Caco-2 (cell line): Measurements from ENCODE around the gene AMFR. TPM values are rescaled to one million over a fixed set of nuclear protein-coding genes. Genes with fewer than 3 reads are reported as not detected.

ENCODE experiments used
- BruUV-seq: library from RNA; stranded (reverse); fragments of 400-500 nt; replicated peaks from 2 replicates; lab custom pipeline; 2021; lab: Mats Ljungman, UMichigan
- CTCF ChIA-PET: fragments of 300-600 bp; sonication (Branson Sonifier 250); formaldehyde crosslinking; loops from one replicate; lab custom pipeline; 2022; ENCODE audit warnings: antibody characterized with exemption; lab: Charles Lee
- POLR2A ChIA-PET: fragments of 300-600 bp; sonication (Branson Sonifier 250); formaldehyde crosslinking; loops from one replicate; lab custom pipeline; 2022; ENCODE audit warnings: antibody characterized with exemption; lab: Charles Lee
- DNase-seq, 2 experiments: peaks; one replicate each; pipeline versions ENCODE4 v3.0.0 to v3.0.0-alpha.2; 2020 to 2022
- H3K27me3 ChIP-seq: replicated peaks from 2 replicates; pipeline ENCODE4 v1.6.0; 2011; ENCODE audit warnings: low read length; ENCODE audit not compliant: control insufficient read depth, insufficient read depth
- H3K36me3 ChIP-seq: 2 replicates; pipeline ENCODE4 v1.5.1; 2011; ENCODE audit warnings: low read length; ENCODE audit not compliant: control insufficient read depth, insufficient read depth
- H3K4me1 ChIP-seq: fragments of 250-450 bp; sonication (Bioruptor Pico); 2 replicates; pipeline ENCODE4 v1.5.1; 2020; ENCODE audit warnings: mild to moderate bottlenecking
- H3K4me3 ChIP-seq: 2 replicates; pipeline ENCODE4 v1.5.1; 2011; ENCODE audit warnings: low read depth, mild to moderate bottlenecking, control low read depth, low read length
- H3K9me3 ChIP-seq: fragments of 250-450 bp; sonication (Bioruptor Pico); 2 replicates; pipeline ENCODE4 v1.5.1; 2020; ENCODE audit warnings: mild to moderate bottlenecking, moderate library complexity
- H3K27ac Mint-ChIP-seq: one replicate; pipeline ENCODE4 v1.8.0; 2022; ENCODE audit warnings: mixed read lengths; ENCODE audit not compliant: unreplicated experiment
- H3K27me3 Mint-ChIP-seq: one replicate; pipeline ENCODE4 v1.8.0; 2022; ENCODE audit warnings: mixed read lengths; ENCODE audit not compliant: insufficient read depth, unreplicated experiment
- H3K36me3 Mint-ChIP-seq: one replicate; pipeline ENCODE4 v1.8.0; 2022; ENCODE audit warnings: mild to moderate bottlenecking, mixed read lengths; ENCODE audit not compliant: insufficient read depth, unreplicated experiment
- H3K4me1 Mint-ChIP-seq: one replicate; pipeline ENCODE4 v1.8.0; 2022; ENCODE audit warnings: low read depth, mixed read lengths; ENCODE audit not compliant: unreplicated experiment
- H3K4me3 Mint-ChIP-seq: one replicate; pipeline ENCODE4 v1.8.0; 2022; ENCODE audit warnings: mild to moderate bottlenecking, moderate library complexity, mixed read lengths; ENCODE audit not compliant: unreplicated experiment
- H3K9me3 Mint-ChIP-seq: one replicate; pipeline ENCODE4 v1.8.0; 2022; ENCODE audit warnings: mixed read lengths; ENCODE audit not compliant: unreplicated experiment
- CTCF ChIP-seq, 2 experiments: fragments of 200-600 bp in 1 of 2; IDR thresholded peaks; 1 replicate in 1 of 2; 2 replicates in 1 of 2; pipeline versions ENCODE4 v1.5.1 to v1.8.0; 2011 to 2022; ENCODE audit warnings: antibody characterized with exemption in 1 of 2, control low read depth in 1 of 2, inconsistent platforms in 1 of 2, low read depth in 1 of 2, low read length in 1 of 2, mild to moderate bottlenecking in 1 of 2, moderate library complexity in 1 of 2; ENCODE audit not compliant: insufficient read depth in 1 of 2, severe bottlenecking in 1 of 2, unreplicated experiment in 1 of 2
- intact Hi-C: fragments of 100-400 bp; cut with micrococcal nuclease; formaldehyde crosslinking; loops from one replicate; pipeline ENCODE4 v1.10.0; 2022; ENCODE audit not compliant: unreplicated experiment
- total RNA-seq: library from RNA; stranded (reverse); gene quantifications from 2 replicates; pipeline ENCODE4 v1.2.3, GENCODE V29; 2022

The AMFR gene
- total RNA-seq, 1 experiment from 2014 or later = 106 TPM

DNA sequence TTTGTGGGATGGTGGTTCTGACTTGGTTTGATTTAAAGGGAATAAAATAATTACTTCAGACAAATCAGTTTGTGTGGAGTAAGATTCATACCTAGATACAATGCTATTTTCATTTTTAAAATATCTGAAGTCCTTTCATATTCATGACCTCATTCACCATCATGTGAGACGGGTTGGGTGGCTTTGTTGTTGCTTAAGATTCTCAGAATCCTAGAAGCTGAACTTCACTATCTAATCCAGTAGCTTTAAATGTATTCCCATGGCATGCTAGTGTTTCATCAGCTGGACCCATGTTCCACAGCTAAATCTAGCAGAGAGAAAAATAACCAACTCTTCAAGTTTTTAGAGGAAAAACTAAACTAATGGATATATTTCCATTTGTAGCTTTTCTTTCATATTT is 2.7 kb upstream of the AMFR start:
- Histone ChIP-seq H3K9me3 (no peaks in the 10 kb centered on the region), H3K36me3 (no peaks in the 10 kb centered on the region; the same call in 1 of the 2 replicates), H3K4me1 (peaks cover 20% of the 10 kb centered on the region), H3K27me3 (no peaks in the 10 kb centered on the region), H3K4me3 (no peak overlapping the region)
- Mint-ChIP-seq H3K4me3 (no peak overlapping the region), H3K36me3 (peaks cover 31% of the 10 kb centered on the region), H3K27me3 (no peaks in the 10 kb centered on the region), H3K4me1 (peaks cover 7% of the 10 kb centered on the region), H3K9me3 (no peaks in the 10 kb centered on the region), H3K27ac (no peak overlapping the region)
- no TSS peak for BruUV-seq
- ChIA-PET POLR2A (no interaction called here), CTCF (no interaction called here)
- no peak for TF ChIP-seq CTCF (IDR thresholded peaks at IDR 0.05; ENCODE audit: insufficient read depth in 1 of 2, low read depth in 1 of 2, low read length in 1 of 2, severe bottlenecking in 1 of 2, unreplicated experiment in 1 of 2)
- intact Hi-C loops = no loop called here
- DNase-seq = no peak

DNA sequence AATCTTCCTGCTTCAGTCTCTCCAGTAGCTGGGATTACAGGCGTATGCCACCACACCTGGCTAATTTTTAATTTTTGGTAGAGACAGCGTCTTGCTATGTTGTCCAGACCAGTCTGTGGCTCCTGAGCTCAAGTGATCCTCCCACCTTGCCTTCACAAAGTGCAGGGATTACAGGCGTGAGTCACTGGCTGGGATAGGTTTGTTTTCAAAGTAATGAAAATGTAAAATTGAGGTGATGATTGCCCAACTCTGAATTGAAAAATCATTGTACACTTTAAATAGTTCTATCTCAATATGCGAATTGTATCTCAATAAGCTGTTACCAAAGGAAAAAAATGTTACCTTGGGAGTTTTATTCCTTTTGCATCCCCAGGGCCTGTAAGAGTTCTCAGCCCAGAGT is 1.2 kb upstream of the AMFR start:
- Histone ChIP-seq H3K4me1 (peaks cover 25% of the 10 kb centered on the region), H3K4me3 (no peak overlapping the region), H3K9me3 (no peaks in the 10 kb centered on the region), H3K27me3 (no peaks in the 10 kb centered on the region), H3K36me3 (no peaks in the 10 kb centered on the region; the same call in 1 of the 2 replicates)
- no peak overlapping the region for H3K27ac Mint-ChIP-seq
- peak overlapping the region; percentile 31 for H3K4me3 Mint-ChIP-seq
- no peak for TF ChIP-seq CTCF (IDR thresholded peaks at IDR 0.05; ENCODE audit: insufficient read depth in 1 of 2, low read depth in 1 of 2, low read length in 1 of 2, severe bottlenecking in 1 of 2, unreplicated experiment in 1 of 2)
- ChIA-PET CTCF (no interaction called here), POLR2A (interaction anchor here (1.2 kb wide), 1 partner anchor 24 kb away, joined by 6 read pairs; the partner anchor contains the start of genes NUDT21 and OGFOD1)
- H3K4me1 Mint-ChIP-seq = peaks cover 23% of the 10 kb centered on the region
- intact Hi-C loops = no loop called here
- H3K9me3 Mint-ChIP-seq = no peaks in the 10 kb centered on the region
- no peak for DNase-seq
- H3K36me3 Mint-ChIP-seq = peaks cover 21% of the 10 kb centered on the region
- H3K27me3 Mint-ChIP-seq = no peaks in the 10 kb centered on the region
- no TSS peak for BruUV-seq

GRCh38 chr16:56424791-56425438 is 430 bp downstream of the AMFR start:
- ChIA-PET CTCF (no interaction called here), POLR2A (interaction anchor here (1.6 kb wide), 1 partner anchor 26 kb away, joined by 6 read pairs; the partner anchor contains the start of genes NUDT21 and OGFOD1)
- no peaks in the 10 kb centered on the region for H3K9me3 Mint-ChIP-seq
- DNase-seq = no peak
- Histone ChIP-seq H3K4me3 (peak overlapping the region; percentile 81), H3K36me3 (no peaks in the 10 kb centered on the region; the same call in 1 of the 2 replicates), H3K27me3 (no peaks in the 10 kb centered on the region), H3K4me1 (peaks cover 25% of the 10 kb centered on the region), H3K9me3 (no peaks in the 10 kb centered on the region)
- peaks cover 32% of the 10 kb centered on the region for H3K4me1 Mint-ChIP-seq
- no peaks in the 10 kb centered on the region for H3K27me3 Mint-ChIP-seq
- BruUV-seq = no TSS peak
- intact Hi-C loops = loop anchor here (1.0 kb wide), 1 partner anchor 26 kb away; the partner anchor contains the start of genes NUDT21 and OGFOD1
- H3K36me3 Mint-ChIP-seq = peaks cover 14% of the 10 kb centered on the region
- TF ChIP-seq CTCF (IDR thresholded peaks at IDR 0.05; ENCODE audit: insufficient read depth in 1 of 2, low read depth in 1 of 2, low read length in 1 of 2, severe bottlenecking in 1 of 2, unreplicated experiment in 1 of 2) = no peak
- peak overlapping the region; percentile 90 for H3K4me3 Mint-ChIP-seq
- H3K27ac Mint-ChIP-seq = peak overlapping the region; percentile 68
